ENCODE data around the gene FBXL4.

- no peak for TF ChIP-seq CTCF (optimal IDR thresholded peaks at IDR 0.05 in 1 of 3, IDR thresholded peaks at IDR 0.05 in 1 of 3, conservative IDR thresholded peaks at IDR 0.05 in 1 of 3; ENCODE audit: extremely low read depth in 1 of 3, insufficient read depth in 2 of 3, low read length in 3 of 3)
- TF ChIP-seq EZH2 (IDR thresholded peaks at IDR 0.05; ENCODE audit: low read length): no peak
Measured at GRCh38 chr6:98885330-98885729, 62.4 kb downstream of the FBXL4 start.
